HG03457 (cell line): ENCODE data around the gene RUVBL2.
"Not testable (repeated sequence)": the region's sequence is repeated elsewhere in the genome, so short reads cannot be mapped to it uniquely, and the experiment has no call there.

Experiments used
- ATAC-seq: cut with Tn5 transposase; IDR thresholded peaks from one replicate; pipeline ENCODE4 v1.9.1; 2021; ENCODE audit warnings: moderate number of reproducible peaks; ENCODE audit not compliant: unreplicated experiment

The RUVBL2 gene

GRCh38 chr19:49038557-49039276, 45.0 kb downstream of the RUVBL2 start:
- not testable (repeated sequence) for ATAC-seq

GRCh38 chr19:49039736-49040135, 46.0 kb downstream of the RUVBL2 start:
- not testable (repeated sequence) for ATAC-seq

GRCh38 chr19:49042177-49042576, 48.5 kb downstream of the RUVBL2 start:
- ATAC-seq = no peak

GRCh38 chr19:49042666-49043065, 49.0 kb downstream of the RUVBL2 start:
- not testable (repeated sequence) for ATAC-seq

- not testable (repeated sequence) for ATAC-seq
These were observed 49.9 kb downstream of the RUVBL2 start, which contains the start of gene CGB5 for GRCh38 chr19:49043548-49043947. TSS of gene CGB5 (plus strand) at chr19:49043848. CDS start at chr19:49044210, 362 bp downstream.

- not testable (repeated sequence) for ATAC-seq
These were observed 55.3 kb downstream of the RUVBL2 start, which contains the start of gene CGB8 for GRCh38 chr19:49049011-49049410. TSS of gene CGB8 (minus strand) at chr19:49049111. CDS start at chr19:49048739, 372 bp downstream.

- not testable (repeated sequence) for ATAC-seq
These were observed 56.1 kb downstream of the RUVBL2 start for GRCh38 chr19:49049834-49050233.

GRCh38 chr19:49050376-49051033, 56.8 kb downstream of the RUVBL2 start:
- ATAC-seq = not testable (repeated sequence)

- ATAC-seq = no peak
These were observed 62.6 kb downstream of the RUVBL2 start for GRCh38 chr19:49056101-49056901.

- ATAC-seq = not testable (repeated sequence)
These were observed 63.4 kb downstream of the RUVBL2 start for GRCh38 chr19:49056902-49057596.

GRCh38 chr19:49057636-49058234, 64.0 kb downstream of the RUVBL2 start, which contains the start of gene CGB7:
TSS of gene CGB7 (minus strand) at chr19:49057749. CDS start at chr19:49055375, 2,374 bp downstream.
- no peak for ATAC-seq

- ATAC-seq = no peak
These were observed 64.9 kb downstream of the RUVBL2 start for GRCh38 chr19:49058562-49058961.

GRCh38 chr19:49059053-49059452, 65.4 kb downstream of the RUVBL2 start:
- no peak for ATAC-seq

GRCh38 chr19:49061000-49061399, 67.3 kb downstream of the RUVBL2 start:
- no peak for ATAC-seq

GRCh38 chr19:49061445-49061844, 67.8 kb downstream of the RUVBL2 start:
- ATAC-seq = no peak

- no peak for ATAC-seq
These were observed 70.4 kb downstream of the RUVBL2 start for GRCh38 chr19:49064029-49064629.

GRCh38 chr19:49064768-49065611, 71.3 kb downstream of the RUVBL2 start, which contains the start of gene NTF4:
TSS of gene NTF4 (minus strand) at chr19:49064818. CDS start at chr19:49061997, 2,821 bp downstream.
- ATAC-seq = no peak
